ENCODE data around the gene CCR8.
A peak's percentile ranks its signal among the peaks of the same experiment; 100 is the strongest.
"Not testable (repeated sequence)": the region's sequence is repeated elsewhere in the genome, so short reads cannot be mapped to it uniquely, and the experiment has no call there.

CCR8 gene

DNA sequence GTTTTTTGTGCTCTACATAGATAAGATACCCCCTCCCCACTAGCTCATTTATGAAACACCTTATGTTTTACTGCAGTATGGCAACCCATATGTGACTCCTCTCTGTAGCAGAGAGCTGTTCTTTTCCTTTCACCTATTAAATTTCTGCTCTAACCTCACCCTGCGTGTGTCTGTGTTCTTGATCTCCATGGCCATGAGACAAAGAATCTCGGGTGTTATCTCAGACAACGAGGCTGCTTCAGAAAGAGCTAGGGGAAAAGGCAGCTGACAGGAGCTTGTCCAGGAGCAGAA lies 18.0 kb downstream of the CCR8 start:
- no peak for DNase-seq (ENCODE audit: low read depth in 1 of 2, low spot score in 1 of 2)

DNA sequence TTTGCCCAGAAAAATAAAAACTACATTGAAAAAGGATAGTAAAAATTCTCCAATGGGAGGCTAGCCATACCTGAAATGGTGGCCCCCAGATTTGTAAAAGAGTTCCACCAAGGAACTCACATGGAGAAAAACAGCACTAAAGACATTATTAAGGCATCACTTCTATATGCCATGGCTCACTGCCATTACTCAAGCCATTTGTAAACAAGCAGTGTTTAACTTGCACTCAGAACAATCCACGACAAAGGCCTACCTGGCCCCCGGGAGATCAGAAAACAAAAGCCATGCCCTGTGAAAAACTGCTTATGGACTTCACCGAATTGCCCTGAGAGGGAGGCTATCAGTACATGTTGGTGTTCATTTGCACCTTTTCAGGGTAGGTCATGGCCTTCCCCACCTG lies 19.6 kb downstream of the CCR8 start:
- DNase-seq (ENCODE audit: low read depth in 1 of 2, low spot score in 1 of 2) = no peak

DNA sequence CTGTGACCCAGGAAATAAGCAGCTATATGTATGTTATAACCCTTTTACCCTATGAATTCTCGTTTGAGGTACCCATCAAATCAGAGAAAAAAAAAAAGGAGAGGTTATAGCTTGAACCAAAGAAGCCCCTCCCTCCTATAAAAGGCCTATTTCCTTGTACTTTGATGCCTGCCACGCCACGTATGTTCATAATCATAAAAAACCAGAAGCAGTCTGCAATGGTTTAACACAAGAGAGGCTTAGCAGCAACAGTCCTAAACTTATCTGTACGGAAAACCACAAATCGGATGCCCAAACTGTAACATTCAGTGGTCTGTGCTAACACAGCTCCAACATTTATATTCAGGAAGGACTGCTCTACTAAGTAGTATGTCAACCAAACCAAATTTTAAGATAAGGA lies 21.2 kb downstream of the CCR8 start:
- DNase-seq (ENCODE audit: low read depth in 1 of 2, low spot score in 1 of 2) = no peak

DNA sequence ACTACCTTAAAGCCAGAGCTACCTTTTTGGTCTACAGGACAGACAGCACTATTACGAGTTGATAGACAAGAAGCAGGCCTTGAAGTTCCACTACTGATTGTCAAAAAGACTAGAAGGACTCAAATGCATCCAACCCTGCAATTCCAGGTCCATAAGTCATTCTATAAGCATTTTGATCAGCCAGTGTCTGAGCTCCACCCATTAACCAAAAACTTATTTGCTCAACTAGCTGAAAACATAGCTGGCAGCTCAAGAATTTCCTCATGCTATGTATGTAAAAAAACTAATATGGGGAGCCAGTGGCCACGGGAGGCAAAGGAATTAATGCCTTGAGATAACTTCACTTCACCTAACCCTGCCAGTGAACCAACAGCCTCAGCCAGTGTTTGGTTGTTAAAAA lies 21.6 kb downstream of the CCR8 start:
- DNase-seq (ENCODE audit: low read depth in 1 of 2, low spot score in 1 of 2) = not testable (repeated sequence)

DNA sequence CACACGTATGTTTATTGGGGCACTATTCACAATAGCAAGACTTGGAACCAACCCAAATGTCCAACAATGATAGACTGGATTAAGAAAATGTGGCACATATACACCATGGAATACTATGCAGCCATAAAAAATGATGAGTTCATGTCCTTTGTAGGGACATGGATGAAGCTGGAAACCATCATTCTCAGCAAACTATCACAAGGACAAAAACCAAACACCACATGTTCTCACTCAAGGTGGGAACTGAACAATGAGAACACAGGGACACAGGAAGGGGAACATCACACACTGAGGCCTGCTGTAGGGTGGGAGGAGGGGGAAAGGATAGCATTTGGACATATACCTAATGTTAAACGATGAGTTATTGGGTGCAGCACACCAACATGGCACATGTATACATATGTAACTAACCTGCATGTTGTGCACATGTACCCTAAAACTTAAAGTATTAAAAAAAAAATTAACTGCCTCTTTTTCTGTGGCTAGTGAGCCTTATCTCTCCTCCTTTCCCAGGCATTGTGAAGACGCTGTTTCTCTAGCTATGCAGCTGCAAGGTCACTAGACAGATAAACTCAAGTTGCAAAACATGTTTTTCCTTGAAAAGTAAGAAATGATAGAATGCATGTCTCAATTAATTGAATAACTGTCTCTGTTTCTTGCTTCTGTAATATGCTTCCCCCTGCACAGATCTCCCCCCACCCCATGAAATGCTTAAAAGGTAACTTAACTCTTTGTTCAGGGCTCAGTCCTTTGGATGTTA lies 23.8 kb downstream of the CCR8 start:
- DNase-seq (ENCODE audit: low read depth in 1 of 2, low spot score in 1 of 2) = not testable (repeated sequence)

DNA sequence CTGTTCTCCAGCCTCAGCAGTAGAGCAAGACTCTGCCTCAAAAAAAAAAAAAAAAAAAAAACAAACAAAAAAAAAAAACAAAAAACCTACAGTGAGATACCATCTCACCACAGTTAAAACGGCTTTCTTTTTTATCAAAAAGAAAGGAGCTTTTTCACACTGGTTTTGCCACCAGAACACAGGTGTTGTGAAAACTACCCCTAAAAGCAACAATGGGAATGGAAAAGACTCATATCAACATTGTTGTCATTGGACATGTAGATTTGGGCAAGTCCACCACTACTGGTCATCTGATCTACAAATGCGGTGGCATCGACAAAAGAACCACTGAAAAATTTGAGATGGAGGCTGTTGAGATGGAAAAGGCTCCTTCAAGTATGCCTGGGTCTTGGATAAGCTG lies 28.8 kb downstream of the CCR8 start:
- no peak for DNase-seq (ENCODE audit: low read depth in 1 of 2, low spot score in 1 of 2)

DNA sequence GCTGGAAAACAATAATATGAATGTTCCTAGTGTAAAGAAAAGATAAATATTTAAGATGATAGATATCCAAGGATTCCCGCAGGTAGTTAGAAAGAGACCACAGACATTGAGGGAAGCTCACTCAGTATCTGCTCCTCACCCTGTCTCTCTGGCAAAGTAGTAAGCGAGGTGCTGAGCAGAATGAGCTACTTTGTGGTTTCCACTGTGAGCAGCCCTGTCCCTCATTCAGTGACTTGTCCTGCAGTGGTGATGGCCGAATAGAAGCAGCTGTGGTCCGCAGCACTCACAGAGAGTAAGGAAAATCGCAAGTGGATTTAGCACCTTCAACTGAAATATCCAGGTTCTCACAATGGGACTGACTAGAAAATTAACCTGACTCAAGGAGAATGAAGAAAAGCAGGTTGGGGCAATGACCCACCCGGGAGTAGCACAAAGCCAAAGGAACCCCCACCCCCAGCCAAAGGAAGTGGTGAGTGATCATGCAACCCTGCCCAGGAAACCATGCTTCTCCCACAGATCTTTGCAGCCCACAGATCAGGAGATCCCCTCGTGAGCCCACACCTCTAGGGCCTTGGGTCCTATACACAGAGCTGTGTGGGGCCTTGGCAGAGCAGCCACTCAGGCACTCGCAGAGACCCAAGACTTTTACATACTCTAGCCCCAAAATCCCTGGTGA lies 31.9 kb downstream of the CCR8 start:
- DNase-seq (ENCODE audit: low read depth in 1 of 2, low spot score in 1 of 2) = peak in 1 of 2 donors; percentile 5

DNA sequence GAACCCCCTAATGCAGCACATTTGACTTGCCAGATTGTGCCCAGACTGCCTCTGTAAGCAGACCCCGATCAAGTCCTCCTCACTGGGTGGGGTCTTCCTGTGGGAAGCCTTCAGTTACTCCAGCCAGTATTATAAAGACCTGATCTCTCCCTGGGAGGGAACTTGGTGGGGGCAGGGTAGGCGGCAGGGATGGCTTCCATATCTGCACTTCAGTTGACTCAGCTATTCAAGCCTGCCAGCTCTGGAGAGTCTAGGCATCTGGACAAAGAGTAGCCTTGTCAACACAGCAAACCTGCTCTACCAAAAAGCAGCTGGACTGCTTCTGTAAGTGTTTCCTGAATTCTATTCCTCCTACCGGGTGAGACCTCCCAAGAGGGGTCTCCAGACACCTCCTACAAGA lies 32.7 kb downstream of the CCR8 start:
- DNase-seq (ENCODE audit: low read depth in 1 of 2, low spot score in 1 of 2) = no peak

DNA sequence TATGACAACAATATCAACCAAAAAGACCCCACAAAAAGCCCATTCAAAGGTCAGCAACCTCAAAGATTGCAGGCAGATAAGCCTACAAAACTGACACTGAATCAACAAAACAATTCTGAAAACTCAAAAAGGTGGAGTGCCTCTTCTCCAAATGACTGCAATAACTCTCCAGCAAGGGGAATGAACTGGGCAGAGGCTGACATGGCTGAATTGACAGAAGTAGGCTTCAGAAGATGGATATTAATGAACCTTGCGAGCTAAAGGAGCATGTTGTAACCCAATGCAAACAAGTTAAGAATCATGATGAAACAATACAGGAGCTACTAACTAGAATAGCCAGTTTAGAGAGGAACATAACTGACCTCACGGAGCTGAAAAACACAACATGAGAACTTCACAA lies 33.3 kb downstream of the CCR8 start:
- no peak for DNase-seq (ENCODE audit: low read depth in 1 of 2, low spot score in 1 of 2)

DNA sequence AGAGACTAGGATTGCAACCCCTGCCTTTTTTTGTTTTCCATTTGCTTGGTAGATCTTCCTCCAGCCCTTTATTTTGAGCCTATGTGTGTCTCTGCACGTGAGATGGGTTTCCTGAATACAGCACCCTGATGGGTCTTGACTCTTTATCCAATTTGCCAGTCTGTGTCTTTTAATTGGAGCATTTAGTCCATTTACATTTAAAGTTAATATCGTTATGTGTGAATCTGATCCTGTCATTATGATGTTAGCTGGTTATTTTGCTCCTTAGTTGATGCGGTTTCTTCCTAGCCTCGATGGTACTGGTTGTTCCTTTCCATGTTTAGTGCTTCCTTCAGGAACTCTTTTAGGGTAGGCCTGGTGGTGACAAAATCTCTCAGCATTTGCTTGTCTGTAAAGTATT lies 40.9 kb downstream of the CCR8 start:
- not testable (repeated sequence) for DNase-seq (ENCODE audit: low read depth in 1 of 2, low spot score in 1 of 2)

DNA sequence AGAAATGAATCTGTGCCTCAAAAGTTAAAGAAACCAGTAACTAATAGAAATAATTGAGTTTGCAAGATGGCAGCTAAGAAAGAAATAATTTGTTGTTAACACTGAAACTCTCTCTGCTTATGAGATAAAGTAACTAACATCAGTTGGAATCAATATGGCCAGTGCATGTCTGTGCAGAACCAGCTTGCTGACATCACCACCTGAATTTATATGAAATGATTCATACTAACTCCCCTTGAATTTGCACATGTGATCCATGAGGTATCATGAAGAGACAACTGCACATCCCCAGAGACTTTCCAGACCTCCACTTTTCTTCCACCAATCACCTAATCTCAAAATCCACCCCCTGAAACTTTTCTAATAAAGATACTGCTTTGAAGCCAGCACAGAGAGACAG lies 43.3 kb downstream of the CCR8 start:
- DNase-seq (ENCODE audit: low read depth in 1 of 2, low spot score in 1 of 2) = no peak

DNA sequence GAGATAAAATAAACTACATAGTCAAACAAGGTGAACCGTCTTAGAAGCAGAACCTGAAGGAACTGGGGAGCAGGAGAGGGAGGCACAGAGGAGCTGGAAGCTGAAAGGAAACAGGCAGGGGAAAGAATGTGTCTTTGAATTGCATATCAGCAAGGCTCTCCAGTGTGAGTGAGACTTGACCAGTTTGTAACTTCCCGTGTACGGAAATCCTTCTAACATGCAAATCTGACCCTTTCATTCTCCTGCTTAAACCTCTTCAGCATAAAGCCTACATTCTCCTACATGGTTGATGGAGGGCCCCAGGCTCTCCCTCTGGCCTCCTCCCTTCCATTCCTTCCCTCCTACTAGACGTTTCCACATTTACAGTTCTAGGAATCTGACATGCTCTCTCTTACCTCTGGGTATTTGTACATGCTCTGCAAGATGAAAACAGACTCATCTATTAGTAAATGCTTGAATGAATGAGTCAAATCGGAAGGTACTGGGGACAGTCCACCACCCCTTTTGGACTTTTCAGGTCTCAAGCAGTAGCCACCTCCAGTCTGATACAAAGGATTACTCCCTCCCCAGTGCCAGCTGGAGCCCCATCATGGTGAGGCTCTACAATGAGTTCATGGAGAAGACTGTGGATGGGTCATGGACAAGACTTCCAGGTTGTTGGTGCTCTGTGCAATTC lies 47.6 kb downstream of the CCR8 start:
- DNase-seq (ENCODE audit: low read depth in 1 of 2, low spot score in 1 of 2) = no peak

DNA sequence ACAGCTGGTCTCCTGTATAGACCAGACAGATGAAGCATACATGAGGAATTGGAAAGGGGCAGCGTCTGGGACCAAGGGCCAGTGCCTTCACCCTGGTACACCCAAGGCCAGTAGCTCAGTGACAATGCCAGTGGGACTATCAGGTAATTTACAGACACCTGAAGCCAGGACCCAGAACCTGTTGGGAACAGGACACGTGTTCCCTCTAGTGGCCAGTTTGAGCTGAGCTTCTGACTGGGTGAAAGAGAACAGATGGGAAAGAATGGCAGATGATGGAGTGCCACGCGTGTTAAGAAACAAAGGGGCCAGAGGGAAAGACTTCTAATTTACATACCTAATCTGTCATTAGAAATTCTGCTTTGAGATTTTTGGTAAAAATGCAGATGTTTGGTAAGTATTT lies 48.6 kb downstream of the CCR8 start:
- peak; percentile 12 to 19 for DNase-seq (ENCODE audit: low read depth in 1 of 2, low spot score in 1 of 2)

DNA sequence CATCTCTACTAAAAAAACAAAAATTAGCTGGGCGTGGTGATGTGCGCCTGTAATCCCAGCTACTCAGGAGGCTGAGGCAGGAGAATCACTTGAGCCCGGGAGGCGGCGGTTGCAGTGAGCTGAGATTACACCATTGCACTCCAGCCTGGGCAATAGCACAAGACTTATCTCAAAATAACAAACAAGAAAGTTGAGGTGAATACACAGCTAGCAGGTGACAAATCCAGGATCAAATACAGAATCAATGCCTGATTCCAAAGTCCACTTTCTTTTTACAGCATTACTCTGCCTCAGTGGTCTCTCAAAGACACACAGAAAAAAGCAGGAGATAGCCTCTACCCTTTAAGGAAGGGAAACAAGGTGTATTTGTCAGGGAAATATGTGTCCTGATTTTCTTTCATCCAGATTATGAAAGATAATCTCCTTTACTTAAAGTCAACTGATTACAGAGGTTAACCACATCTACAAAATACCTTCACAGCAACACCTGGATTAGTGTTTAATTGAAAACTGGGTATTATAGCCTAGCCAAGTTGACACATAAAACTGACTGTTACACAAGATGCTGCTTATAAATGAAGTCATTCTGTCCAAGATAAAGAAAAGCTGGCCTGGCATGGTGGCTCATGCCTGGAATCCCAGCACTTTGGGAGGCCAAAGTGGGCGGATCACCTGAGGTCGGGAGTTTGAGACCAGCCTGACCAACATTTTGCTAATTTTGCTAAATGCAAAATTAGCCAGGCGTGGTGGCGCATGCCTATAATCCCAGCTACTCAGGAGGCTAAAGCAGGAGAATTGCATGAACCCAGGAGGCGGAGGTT lies 49.7 kb downstream of the CCR8 start:
- DNase-seq (ENCODE audit: low read depth in 1 of 2, low spot score in 1 of 2) = no peak

DNA sequence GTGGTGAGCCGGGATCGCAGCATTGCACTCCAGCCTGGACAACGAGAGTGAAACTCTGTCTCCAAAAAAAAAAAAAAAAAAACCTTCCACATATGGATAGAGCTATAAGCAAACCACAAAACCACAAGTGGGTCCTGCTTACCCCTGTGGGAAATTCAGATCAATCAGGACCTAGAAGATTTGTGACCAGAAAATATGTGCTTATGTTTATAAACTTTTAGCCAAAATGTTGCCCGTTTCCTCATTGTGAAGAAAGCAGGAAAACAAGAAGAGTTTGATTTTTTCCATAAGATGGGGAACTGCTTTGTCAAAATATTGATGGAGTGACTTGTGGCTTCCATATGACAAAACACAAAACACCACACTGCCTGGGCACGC lies 50.3 kb downstream of the CCR8 start:
- no peak for DNase-seq (ENCODE audit: low read depth in 1 of 2, low spot score in 1 of 2)

DNA sequence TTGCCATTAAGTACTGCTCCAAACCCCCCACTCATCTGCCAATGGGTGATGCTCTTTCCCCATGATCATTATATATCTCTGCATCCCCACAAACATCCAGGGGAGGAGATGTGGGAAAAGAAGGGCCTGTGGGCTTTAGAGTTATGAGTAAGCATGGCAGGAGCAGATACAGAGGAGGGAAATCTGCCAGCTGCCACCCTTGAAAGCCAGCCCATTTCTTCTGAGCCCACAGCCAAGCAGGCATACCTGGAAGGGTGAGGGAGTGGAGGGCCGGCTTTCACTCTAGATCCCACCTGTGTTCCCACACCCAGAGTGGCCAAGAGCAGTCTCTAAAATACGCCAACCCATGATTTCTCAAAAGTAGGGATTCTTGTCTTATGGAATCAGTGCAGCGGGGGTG lies 51.9 kb downstream of the CCR8 start:
- no peak for DNase-seq (ENCODE audit: low read depth in 1 of 2, low spot score in 1 of 2)
